NOMO-1 treated with DMSO at 0.1 percent for 48 hours (cell line): ENCODE data around the gene CYP39A1.

Experiments
- DNase-seq: peaks from one replicate; lab custom pipeline; 2025; ENCODE audit not compliant: unreplicated experiment; lab: John Stamatoyannopoulos, UW

Gene CYP39A1

GRCh38 chr6:46521464-46521971 is 131.1 kb downstream of the CYP39A1 start:
- no peak for DNase-seq

- DNase-seq = no peak
Observed at GRCh38 chr6:46517202-46517601, 135.4 kb downstream of the CYP39A1 start.

GRCh38 chr6:46513533-46513932 is 139.1 kb downstream of the CYP39A1 start:
- no peak for DNase-seq

GRCh38 chr6:46511320-46511719 is 141.3 kb downstream of the CYP39A1 start:
- DNase-seq = no peak

- DNase-seq = no peak
Observed at GRCh38 chr6:46510651-46511050, 142.0 kb downstream of the CYP39A1 start.

- no peak for DNase-seq
Observed at GRCh38 chr6:46509981-46510510, 142.6 kb downstream of the CYP39A1 start.

GRCh38 chr6:46509063-46509462 is 143.6 kb downstream of the CYP39A1 start:
- no peak for DNase-seq

- DNase-seq = no peak
Observed at GRCh38 chr6:46507426-46507825, 145.2 kb downstream of the CYP39A1 start.

- DNase-seq = no peak
Observed at GRCh38 chr6:46505693-46506512, 146.7 kb downstream of the CYP39A1 start.

GRCh38 chr6:46504242-46504641 is 148.4 kb downstream of the CYP39A1 start:
- DNase-seq = no peak

GRCh38 chr6:46502486-46503119 is 150.0 kb downstream of the CYP39A1 start:
- DNase-seq = no peak

- DNase-seq = no peak
Observed at GRCh38 chr6:46501136-46502089, 151.2 kb downstream of the CYP39A1 start.

GRCh38 chr6:46500382-46500781 is 152.2 kb downstream of the CYP39A1 start:
- no peak for DNase-seq
